ENCODE results near the gene ZMYM4. TPM values are rescaled to one million over a fixed set of nuclear protein-coding genes. Genes with fewer than 3 reads are reported as not detected.
A peak's percentile ranks its signal among the peaks of the same experiment; 100 is the strongest.

The ZMYM4 gene
- total RNA-seq, 1 experiment from 2014 or later = 66.0 TPM

GRCh38 chr1:35316264-35316663 is 47.8 kb downstream of the ZMYM4 start:
- no peaks in the 10 kb centered on the region for H3K27me3 ChIP-seq (ENCODE audit: insufficient read depth, low read length)
- H4K20me1 ChIP-seq (ENCODE audit: control insufficient read depth, insufficient read depth, insufficient read length) = no peaks in the 10 kb centered on the region
- H2BK12ac ChIP-seq (ENCODE audit: insufficient read length, low read depth, low read length) = no peak overlapping the region
- no peak overlapping the region for H2BK5ac ChIP-seq (ENCODE audit: insufficient read length, low read length)
- H3K79me2 ChIP-seq (ENCODE audit: insufficient read depth, low read length) = peaks cover 3% of the 10 kb centered on the region; the same call in 1 of the 2 replicates
- H2BK20ac ChIP-seq (ENCODE audit: low read depth, low read length, poor library complexity, severe bottlenecking) = no peak overlapping the region
- no peaks in the 10 kb centered on the region for H3K9me3 Mint-ChIP-seq
- H3K4me1 Mint-ChIP-seq = no peaks in the 10 kb centered on the region
- no peak overlapping the region for H3K4me2 ChIP-seq (ENCODE audit: insufficient read depth, insufficient read length, low read length)
- no peak overlapping the region for H4K8ac ChIP-seq (replicated peaks; ENCODE audit: insufficient read length, low read depth, low read length)
- H2AFZ ChIP-seq (ENCODE audit: low read length) = no peak overlapping the region
- H3K18ac ChIP-seq (ENCODE audit: insufficient read length, low read depth, low read length) = no peak overlapping the region
- peaks cover 1 to 13% (median 9%) of the 10 kb centered on the region in 3 experiments; a peak in 3 of 7 replicates for H3K36me3 Mint-ChIP-seq (ENCODE audit: insufficient read depth in 1 of 3, low read depth in 3 of 3)
- no peak overlapping the region for H3K14ac ChIP-seq (ENCODE audit: insufficient read depth, low read length)
- H4K91ac ChIP-seq (ENCODE audit: insufficient read length, low read depth, low read length) = no peak overlapping the region
- H3K56ac ChIP-seq (ENCODE audit: insufficient read length, low read depth, low read length) = no peak overlapping the region
- no peak overlapping the region for H3K23ac ChIP-seq (ENCODE audit: insufficient read length, low read depth, low read length)
- H3K9me3 ChIP-seq (ENCODE audit: control insufficient read depth, low read depth, low read length) = no peaks in the 10 kb centered on the region
- TF ChIP-seq CTCF (conservative IDR thresholded peaks at IDR 0.05) = no peak
- H3K23me2 ChIP-seq (ENCODE audit: insufficient read length, low read depth, low read length, poor library complexity, severe bottlenecking) = no peaks in the 10 kb centered on the region
- H3K4me1 ChIP-seq (ENCODE audit: insufficient read depth, low read length) = no peaks in the 10 kb centered on the region
- H3K27ac Mint-ChIP-seq = peak overlapping the region in 2 of 3 experiments; percentile 10 to 16; a peak in 2 of 7 replicates
- no peak overlapping the region for H3K9ac ChIP-seq (ENCODE audit: extremely low read depth, insufficient read length, low read length)
- H2BK15ac ChIP-seq (ENCODE audit: low read depth, low read length) = no peak overlapping the region
- no peak overlapping the region for H2BK120ac ChIP-seq (ENCODE audit: low read depth, low read length, poor library complexity, severe bottlenecking)
- no peak overlapping the region for H2AK5ac ChIP-seq (ENCODE audit: insufficient read length, low read length)
- H3K27me3 Mint-ChIP-seq (ENCODE audit: low read depth) = no peaks in the 10 kb centered on the region
- H3K4me3 Mint-ChIP-seq = no peak overlapping the region
- H3T11ph ChIP-seq (ENCODE audit: low read length) = no peak overlapping the region
- no peak overlapping the region for H4K5ac ChIP-seq (ENCODE audit: insufficient read length, low read depth, low read length)
- DNase-seq = no peak
- WGBS (ENCODE audit: extremely low coverage, insufficient read length, low lambda C conversion rate) = no CpG with 5 or more reads among the region's 1 CpG
- H3K27ac ChIP-seq (ENCODE audit: insufficient read length, low read depth, low read length) = no peak overlapping the region
- no peak overlapping the region for H3K4ac ChIP-seq (ENCODE audit: low read depth, low read length)
- H3K79me1 ChIP-seq (ENCODE audit: insufficient read depth, low read depth, low read length, poor library complexity, severe bottlenecking) = peaks cover 3% of the 10 kb centered on the region

All from H9 (cell line).